ENCODE results near the gene CIART.
A peak's percentile ranks its signal among the peaks of the same experiment; 100 is the strongest.

DNA sequence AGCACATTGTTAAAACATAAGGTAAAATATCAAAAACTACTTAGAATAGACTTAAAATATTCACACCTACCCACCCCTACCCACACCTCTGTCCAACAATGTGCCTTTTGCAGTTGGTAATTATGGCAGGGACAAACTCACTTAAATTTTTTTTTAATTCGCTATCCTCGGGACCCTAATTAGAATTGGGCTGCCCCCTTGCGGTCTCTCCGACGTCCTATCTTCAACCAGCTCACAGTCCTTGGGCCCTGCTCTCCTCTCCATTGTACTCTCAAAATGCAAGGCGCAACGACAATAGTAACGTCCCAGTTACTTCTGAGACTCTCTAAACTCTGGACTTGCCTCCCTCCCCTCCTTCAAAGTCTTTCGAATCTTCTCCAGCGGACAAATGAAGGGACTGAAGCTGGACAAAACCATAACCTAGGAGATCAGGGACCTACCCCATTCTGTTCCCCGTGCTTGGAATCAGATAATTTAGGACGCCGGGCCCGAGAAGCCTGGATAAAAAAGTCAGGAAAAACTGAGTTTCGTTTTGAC, 1.1 kb upstream of the CIART start:
- no peak for TF ChIP-seq POLR2A (IDR thresholded peaks at IDR 0.05)
- TF ChIP-seq, protein P1, sequence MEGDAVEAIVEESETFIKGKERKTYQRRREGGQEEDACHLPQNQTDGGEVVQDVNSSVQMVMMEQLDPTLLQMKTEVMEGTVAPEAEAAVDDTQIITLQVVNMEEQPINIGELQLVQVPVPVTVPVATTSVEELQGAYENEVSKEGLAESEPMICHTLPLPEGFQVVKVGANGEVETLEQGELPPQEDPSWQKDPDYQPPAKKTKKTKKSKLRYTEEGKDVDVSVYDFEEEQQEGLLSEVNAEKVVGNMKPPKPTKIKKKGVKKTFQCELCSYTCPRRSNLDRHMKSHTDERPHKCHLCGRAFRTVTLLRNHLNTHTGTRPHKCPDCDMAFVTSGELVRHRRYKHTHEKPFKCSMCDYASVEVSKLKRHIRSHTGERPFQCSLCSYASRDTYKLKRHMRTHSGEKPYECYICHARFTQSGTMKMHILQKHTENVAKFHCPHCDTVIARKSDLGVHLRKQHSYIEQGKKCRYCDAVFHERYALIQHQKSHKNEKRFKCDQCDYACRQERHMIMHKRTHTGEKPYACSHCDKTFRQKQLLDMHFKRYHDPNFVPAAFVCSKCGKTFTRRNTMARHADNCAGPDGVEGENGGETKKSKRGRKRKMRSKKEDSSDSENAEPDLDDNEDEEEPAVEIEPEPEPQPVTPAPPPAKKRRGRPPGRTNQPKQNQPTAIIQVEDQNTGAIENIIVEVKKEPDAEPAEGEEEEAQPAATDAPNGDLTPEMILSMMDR (IDR thresholded peaks at IDR 0.05): peak; percentile 65 to 74 (median 72)

Data from uterus (tissue), 2 donors.